Measurements from ENCODE around the gene USP2.

USP2 gene

DNA sequence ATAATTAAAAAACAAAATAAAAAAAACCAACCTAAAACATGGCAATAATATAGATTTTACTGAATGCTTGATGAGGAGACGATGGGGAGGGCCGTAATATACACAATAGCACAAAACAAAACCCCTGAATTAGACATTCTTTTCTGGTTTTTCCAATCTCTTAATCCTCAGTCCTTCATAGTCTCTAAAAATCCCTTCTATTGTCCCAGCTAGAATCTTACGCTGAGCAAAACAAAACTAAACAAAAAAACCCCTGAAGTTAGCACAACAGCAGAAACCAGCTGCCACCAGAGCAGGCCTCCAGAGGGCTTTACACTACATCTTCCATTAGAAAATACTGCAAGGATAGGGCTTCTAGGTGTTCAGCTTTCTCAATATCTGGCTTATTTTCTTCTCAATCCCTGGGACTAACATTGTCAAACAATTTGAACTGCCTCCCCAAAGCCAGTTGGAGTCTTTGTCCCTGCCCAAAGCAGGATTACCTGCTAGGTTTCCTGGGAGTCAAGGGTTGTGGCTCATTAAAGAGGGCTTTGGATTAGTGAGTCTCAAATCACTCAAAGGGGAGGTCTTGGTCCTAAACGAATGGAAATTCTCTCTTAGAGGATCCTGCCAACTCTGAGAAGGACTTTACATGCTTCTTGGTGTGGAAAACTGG lies 49.3 kb downstream of the USP2 start:
- H3K18ac ChIP-seq (ENCODE audit: low read depth in 1 of 2, low read length in 2 of 2) = no peak overlapping the region
- H2AFZ ChIP-seq (ENCODE audit: low read depth, low read length) = no peak overlapping the region
- H3K4me1 ChIP-seq (ENCODE audit: control insufficient read depth, insufficient read depth, low read depth, low read length) = peaks cover 12% of the 10 kb centered on the region
- H4K91ac ChIP-seq (ENCODE audit: low read length) = no peak overlapping the region
- no peak overlapping the region for H3K9ac ChIP-seq (ENCODE audit: low read length)
- no peak overlapping the region for H4K8ac ChIP-seq (ENCODE audit: low read length)
- no peak overlapping the region for H3K23ac ChIP-seq (ENCODE audit: low read length in 2 of 2)
- H2BK5ac ChIP-seq (ENCODE audit: low read depth, low read length, poor library complexity, severe bottlenecking) = no peak overlapping the region
- H3K27ac ChIP-seq (ENCODE audit: low read length, poor library complexity, severe bottlenecking) = no peak overlapping the region
- no peak overlapping the region for H3K14ac ChIP-seq (ENCODE audit: low read length in 2 of 2)
- peaks cover 25% of the 10 kb centered on the region for H3K79me1 ChIP-seq (replicated peaks; ENCODE audit: low read length, poor library complexity, severe bottlenecking)
- no peaks in the 10 kb centered on the region for H3K9me3 ChIP-seq (ENCODE audit: control insufficient read depth, low read length)
- peaks cover 14 to 16% of the 10 kb centered on the region in 2 experiments for H3K36me3 ChIP-seq (ENCODE audit: control insufficient read depth in 1 of 2, insufficient read depth in 2 of 2, low read depth in 1 of 2, low read length in 2 of 2)
- H2BK15ac ChIP-seq (ENCODE audit: low read depth, poor library complexity, severe bottlenecking) = no peak overlapping the region
- no peak overlapping the region for H2BK12ac ChIP-seq (ENCODE audit: low read length in 2 of 2)
- no peak overlapping the region for H2BK120ac ChIP-seq (ENCODE audit: low read depth, low read length)
- no peak overlapping the region for H3K4me2 ChIP-seq (ENCODE audit: low read length, poor library complexity, severe bottlenecking)
- H3K27me3 ChIP-seq (ENCODE audit: control insufficient read depth in 1 of 2, insufficient read depth in 1 of 2, low read length in 2 of 2) = peaks cover 3 to 5% of the 10 kb centered on the region in 2 experiments
- no peak overlapping the region for H3K4me3 ChIP-seq (ENCODE audit: insufficient read depth in 1 of 2, low read depth in 1 of 2, low read length in 2 of 2)
- no peak overlapping the region for H3K4ac ChIP-seq (ENCODE audit: low read depth in 1 of 2, low read length in 2 of 2)
- DNase-seq = no peak
- H2AK5ac ChIP-seq (ENCODE audit: low read length, severe bottlenecking) = no peak overlapping the region
- 88% methylated on average over 4 of the region's 4 CpGs for WGBS

DNA sequence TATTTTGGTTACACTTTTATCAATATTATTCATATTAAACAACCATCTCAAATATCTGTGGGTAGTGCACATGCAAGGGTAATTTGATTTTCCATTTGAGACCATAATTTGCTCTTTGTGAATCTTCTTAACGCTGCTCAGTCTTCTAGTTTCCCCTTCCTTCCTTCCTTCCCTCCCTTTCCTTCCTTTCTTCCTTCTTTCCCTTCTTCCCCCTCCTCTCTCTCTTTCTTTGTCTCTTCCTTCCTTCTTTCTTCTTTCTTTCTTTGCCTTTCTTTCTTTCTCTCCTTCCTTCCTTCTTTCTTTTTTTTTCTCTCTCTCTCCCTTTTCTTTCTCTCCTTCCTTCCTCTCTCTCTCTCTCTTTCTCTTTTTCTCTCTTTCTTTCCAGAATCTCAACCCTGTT lies 51.3 kb downstream of the USP2 start:
- Histone ChIP-seq H3K23ac (ENCODE audit: low read length in 2 of 2) (no peak overlapping the region), H3K27ac (ENCODE audit: low read length, poor library complexity, severe bottlenecking) (no peak overlapping the region), H2BK120ac (ENCODE audit: low read depth, low read length) (no peak overlapping the region), H3K36me3 (ENCODE audit: control insufficient read depth in 1 of 2, insufficient read depth in 2 of 2, low read depth in 1 of 2, low read length in 2 of 2) (no peaks in the 10 kb centered on the region), H3K27me3 (ENCODE audit: control insufficient read depth in 1 of 2, insufficient read depth in 1 of 2, low read length in 2 of 2) (peaks cover 3 to 5% of the 10 kb centered on the region in 2 experiments), H2AK5ac (ENCODE audit: low read length, severe bottlenecking) (no peak overlapping the region), H3K4me1 (ENCODE audit: control insufficient read depth, insufficient read depth, low read depth, low read length) (peaks cover 3% of the 10 kb centered on the region), H4K8ac (ENCODE audit: low read length) (no peak overlapping the region), H4K91ac (ENCODE audit: low read length) (no peak overlapping the region), H3K4ac (ENCODE audit: low read depth in 1 of 2, low read length in 2 of 2) (no peak overlapping the region), H2BK15ac (ENCODE audit: low read depth, poor library complexity, severe bottlenecking) (no peak overlapping the region), H3K18ac (ENCODE audit: low read depth in 1 of 2, low read length in 2 of 2) (no peak overlapping the region), H2AFZ (ENCODE audit: low read depth, low read length) (no peak overlapping the region), H3K79me1 (replicated peaks; ENCODE audit: low read length, poor library complexity, severe bottlenecking) (peaks cover 7% of the 10 kb centered on the region), H2BK5ac (ENCODE audit: low read depth, low read length, poor library complexity, severe bottlenecking) (no peak overlapping the region), H3K4me2 (ENCODE audit: low read length, poor library complexity, severe bottlenecking) (no peak overlapping the region), H3K9me3 (ENCODE audit: control insufficient read depth, low read length) (no peaks in the 10 kb centered on the region), H3K9ac (ENCODE audit: low read length) (no peak overlapping the region), H3K14ac (ENCODE audit: low read length in 2 of 2) (no peak overlapping the region), H2BK12ac (ENCODE audit: low read length in 2 of 2) (no peak overlapping the region), H3K4me3 (ENCODE audit: insufficient read depth in 1 of 2, low read depth in 1 of 2, low read length in 2 of 2) (no peak overlapping the region)
- no peak for DNase-seq
- 80% methylated on average over 1 of the region's 1 CpG for WGBS

DNA sequence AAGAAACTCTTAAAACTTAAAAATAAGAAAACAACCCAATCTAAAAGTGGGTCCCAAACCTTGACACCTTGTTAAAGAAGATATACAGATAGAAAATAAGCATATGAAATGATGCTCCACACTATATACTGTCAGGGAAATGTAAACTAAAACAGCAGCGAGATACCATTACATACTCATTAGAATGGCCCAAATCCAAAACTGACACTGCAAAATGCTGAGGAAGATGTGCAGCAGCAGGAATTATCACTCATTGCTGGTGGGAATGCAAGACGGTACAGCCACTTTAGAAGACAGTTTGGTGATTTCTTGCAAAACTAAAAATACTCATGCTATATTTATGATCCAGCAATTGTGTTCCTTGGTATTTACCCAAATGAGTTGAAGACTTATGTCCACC lies 52.2 kb downstream of the USP2 start:
- no peak overlapping the region for H3K4me3 ChIP-seq (ENCODE audit: insufficient read depth in 1 of 2, low read depth in 1 of 2, low read length in 2 of 2)
- H2BK120ac ChIP-seq (ENCODE audit: low read depth, low read length) = no peak overlapping the region
- H2BK15ac ChIP-seq (ENCODE audit: low read depth, poor library complexity, severe bottlenecking) = no peak overlapping the region
- H3K14ac ChIP-seq (ENCODE audit: low read length in 2 of 2) = no peak overlapping the region
- H3K27me3 ChIP-seq (ENCODE audit: control insufficient read depth in 1 of 2, insufficient read depth in 1 of 2, low read length in 2 of 2) = peaks cover 3 to 5% of the 10 kb centered on the region in 2 experiments
- no peak overlapping the region for H4K8ac ChIP-seq (ENCODE audit: low read length)
- H4K91ac ChIP-seq (ENCODE audit: low read length) = no peak overlapping the region
- no peaks in the 10 kb centered on the region for H3K9me3 ChIP-seq (ENCODE audit: control insufficient read depth, low read length)
- no peaks in the 10 kb centered on the region for H3K36me3 ChIP-seq (ENCODE audit: control insufficient read depth in 1 of 2, insufficient read depth in 2 of 2, low read depth in 1 of 2, low read length in 2 of 2)
- H2BK12ac ChIP-seq (ENCODE audit: low read length in 2 of 2) = no peak overlapping the region
- H2AFZ ChIP-seq (ENCODE audit: low read depth, low read length) = no peak overlapping the region
- no peak overlapping the region for H3K9ac ChIP-seq (ENCODE audit: low read length)
- H3K23ac ChIP-seq (ENCODE audit: low read length in 2 of 2) = no peak overlapping the region
- H3K4me1 ChIP-seq (ENCODE audit: control insufficient read depth, insufficient read depth, low read depth, low read length) = no peaks in the 10 kb centered on the region
- no peak overlapping the region for H2BK5ac ChIP-seq (ENCODE audit: low read depth, low read length, poor library complexity, severe bottlenecking)
- H3K18ac ChIP-seq (ENCODE audit: low read depth in 1 of 2, low read length in 2 of 2) = no peak overlapping the region
- H3K4me2 ChIP-seq (ENCODE audit: low read length, poor library complexity, severe bottlenecking) = no peak overlapping the region
- H3K4ac ChIP-seq (ENCODE audit: low read depth in 1 of 2, low read length in 2 of 2) = no peak overlapping the region
- DNase-seq = no peak
- no peak overlapping the region for H3K27ac ChIP-seq (ENCODE audit: low read length, poor library complexity, severe bottlenecking)
- 100% methylated on average over 1 of the region's 2 CpGs for WGBS
- H2AK5ac ChIP-seq (ENCODE audit: low read length, severe bottlenecking) = no peak overlapping the region
- no peaks in the 10 kb centered on the region for H3K79me1 ChIP-seq (replicated peaks; ENCODE audit: low read length, poor library complexity, severe bottlenecking)

DNA sequence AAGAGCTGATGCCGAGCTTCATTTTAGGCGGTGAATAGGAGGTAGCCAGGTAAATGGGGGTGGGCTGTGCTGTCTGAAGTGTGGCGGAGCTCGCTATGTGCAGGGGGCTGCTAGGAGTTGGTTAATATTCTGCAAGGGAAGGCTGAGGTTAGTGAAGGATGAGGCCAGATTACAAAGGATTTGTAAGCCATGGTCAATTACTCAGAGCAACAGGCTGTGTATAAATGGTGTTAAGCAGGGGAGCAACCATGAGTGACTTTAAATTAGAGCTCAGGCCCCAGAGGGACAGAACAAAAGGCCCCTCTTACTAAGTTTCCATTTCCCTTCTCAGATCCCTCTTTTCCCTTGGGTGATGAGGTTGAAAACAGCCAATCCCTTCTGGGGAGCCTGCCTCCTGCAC lies 57.3 kb downstream of the USP2 start:
- WGBS = 60% methylated on average over 4 of the region's 4 CpGs
- Histone ChIP-seq H3K9ac (ENCODE audit: low read length) (no peak overlapping the region), H2BK5ac (ENCODE audit: low read depth, low read length, poor library complexity, severe bottlenecking) (no peak overlapping the region), H3K4ac (ENCODE audit: low read depth in 1 of 2, low read length in 2 of 2) (no peak overlapping the region), H3K4me3 (ENCODE audit: insufficient read depth in 1 of 2, low read depth in 1 of 2, low read length in 2 of 2) (no peak overlapping the region), H3K18ac (ENCODE audit: low read depth in 1 of 2, low read length in 2 of 2) (no peak overlapping the region), H3K4me1 (ENCODE audit: control insufficient read depth, insufficient read depth, low read depth, low read length) (peaks cover 19% of the 10 kb centered on the region), H3K14ac (ENCODE audit: low read length in 2 of 2) (no peak overlapping the region), H2BK12ac (ENCODE audit: low read length in 2 of 2) (no peak overlapping the region), H3K27ac (ENCODE audit: low read length, poor library complexity, severe bottlenecking) (no peak overlapping the region), H2AFZ (ENCODE audit: low read depth, low read length) (no peak overlapping the region), H2BK15ac (ENCODE audit: low read depth, poor library complexity, severe bottlenecking) (no peak overlapping the region), H3K79me1 (replicated peaks; ENCODE audit: low read length, poor library complexity, severe bottlenecking) (no peaks in the 10 kb centered on the region), H3K27me3 (ENCODE audit: control insufficient read depth in 1 of 2, insufficient read depth in 1 of 2, low read length in 2 of 2) (peaks cover 0 to 7% of the 10 kb centered on the region in 2 experiments), H3K4me2 (ENCODE audit: low read length, poor library complexity, severe bottlenecking) (no peak overlapping the region), H2AK5ac (ENCODE audit: low read length, severe bottlenecking) (no peak overlapping the region), H3K9me3 (ENCODE audit: control insufficient read depth, low read length) (no peaks in the 10 kb centered on the region), H4K8ac (ENCODE audit: low read length) (no peak overlapping the region), H3K36me3 (ENCODE audit: control insufficient read depth in 1 of 2, insufficient read depth in 2 of 2, low read depth in 1 of 2, low read length in 2 of 2) (no peaks in the 10 kb centered on the region), H3K23ac (ENCODE audit: low read length in 2 of 2) (no peak overlapping the region), H2BK120ac (ENCODE audit: low read depth, low read length) (no peak overlapping the region), H4K91ac (ENCODE audit: low read length) (no peak overlapping the region)
- no peak for DNase-seq
